Kidney epithelial cell (primary cell): Measurements from ENCODE around the gene RNF123. TPM values are rescaled to one million over a fixed set of nuclear protein-coding genes. Genes with fewer than 3 reads are reported as not detected.

Experiments
- DNase-seq: peaks from one replicate; pipeline ENCODE4 v3.0.0-alpha.2; 2010; ENCODE audit warnings: low read depth
- H3K27me3 ChIP-seq: 2 replicates; pipeline ENCODE4 v1.6.0; 2011; ENCODE audit warnings: low read length; ENCODE audit not compliant: control insufficient read depth, insufficient read depth
- H3K36me3 ChIP-seq: 2 replicates; pipeline ENCODE4 v1.5.1; 2011; ENCODE audit warnings: low read length; ENCODE audit not compliant: control insufficient read depth, insufficient read depth
- H3K4me3 ChIP-seq: 2 replicates; pipeline ENCODE4 v1.5.1; 2011; ENCODE audit warnings: low read depth, mild to moderate bottlenecking, control low read depth, low read length
- total RNA-seq: library from RNA; depleted of rRNA; stranded (reverse); fragments of >200 nt; gene quantifications from 2 replicates; pipeline ENCODE4 v1.2.3, GENCODE V29; 2015
- TF ChIP-seq, protein P1 (sequence below): IDR thresholded peaks from 2 replicates; pipeline ENCODE4 v1.5.1; 2011; ENCODE audit warnings: mild to moderate bottlenecking, moderate library complexity, low read length, control low read depth, inconsistent platforms; ENCODE audit not compliant: insufficient read depth, poor library complexity, severe bottlenecking

RNF123 gene
- 30.0 and 30.8 TPM in 2 replicates for total RNA-seq

DNA sequence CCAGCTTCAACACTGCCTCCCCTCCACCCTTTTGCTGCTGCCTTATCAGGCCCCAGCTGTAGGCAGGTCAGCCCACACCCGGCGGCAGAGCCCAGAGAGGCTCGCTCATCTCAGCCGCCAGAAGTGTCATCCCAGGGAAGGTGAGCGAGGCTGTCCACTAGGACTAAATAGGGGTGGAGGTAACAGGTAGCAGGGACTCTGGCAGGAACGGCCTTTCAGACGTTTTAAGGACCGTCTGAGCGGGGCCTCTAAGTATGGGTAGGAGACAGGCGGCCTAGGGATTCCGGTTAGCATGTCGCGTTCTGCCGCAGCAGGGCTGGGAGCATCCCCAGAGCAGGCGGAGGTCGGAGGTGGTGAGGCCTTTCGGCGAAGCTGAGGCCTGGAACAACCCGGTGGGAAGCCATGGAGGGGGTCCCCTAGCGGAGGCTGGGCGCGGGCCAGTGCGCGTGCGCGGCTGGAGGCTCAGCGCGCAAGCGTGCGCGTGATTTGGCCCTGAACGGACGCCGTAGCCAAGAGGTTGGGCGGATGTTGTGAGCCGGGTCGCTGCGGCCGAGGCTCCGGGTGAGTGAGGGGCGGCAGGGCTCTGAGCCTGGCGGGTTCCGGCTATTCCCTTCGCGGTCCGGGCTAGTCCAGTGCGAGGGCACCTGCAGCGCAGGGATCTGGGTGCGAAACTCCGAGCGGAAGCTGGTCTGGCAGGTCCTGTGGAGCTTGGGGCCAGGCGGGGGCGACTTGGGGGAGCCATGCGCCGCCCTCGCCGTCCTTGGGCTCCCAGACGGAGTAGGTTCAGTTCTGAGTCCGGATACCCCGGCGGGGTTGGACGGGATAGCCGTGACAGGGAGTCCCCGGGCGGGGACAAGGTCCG is at the start of gene RNF123, which contains the start of gene MST1:
Gene RNF123, plus strand, starts transcription at position 512 of the 862 bp plus-strand sequence. CDS start 1,609 bp downstream, outside the sequence.
Gene MST1, minus strand, starts transcription at position 429 of the 862 bp plus-strand sequence. CDS start 783 bp downstream, outside the sequence.
- DNase-seq: peak; percentile 45
- Histone ChIP-seq H3K27me3 (peaks cover 2% of the 10 kb centered on the region), H3K4me3 (peak within 1 kb of the TSS; percentile 88), H3K36me3 (peaks cover under 1% of the 10 kb centered on the region)
- TF ChIP-seq, protein P1, sequence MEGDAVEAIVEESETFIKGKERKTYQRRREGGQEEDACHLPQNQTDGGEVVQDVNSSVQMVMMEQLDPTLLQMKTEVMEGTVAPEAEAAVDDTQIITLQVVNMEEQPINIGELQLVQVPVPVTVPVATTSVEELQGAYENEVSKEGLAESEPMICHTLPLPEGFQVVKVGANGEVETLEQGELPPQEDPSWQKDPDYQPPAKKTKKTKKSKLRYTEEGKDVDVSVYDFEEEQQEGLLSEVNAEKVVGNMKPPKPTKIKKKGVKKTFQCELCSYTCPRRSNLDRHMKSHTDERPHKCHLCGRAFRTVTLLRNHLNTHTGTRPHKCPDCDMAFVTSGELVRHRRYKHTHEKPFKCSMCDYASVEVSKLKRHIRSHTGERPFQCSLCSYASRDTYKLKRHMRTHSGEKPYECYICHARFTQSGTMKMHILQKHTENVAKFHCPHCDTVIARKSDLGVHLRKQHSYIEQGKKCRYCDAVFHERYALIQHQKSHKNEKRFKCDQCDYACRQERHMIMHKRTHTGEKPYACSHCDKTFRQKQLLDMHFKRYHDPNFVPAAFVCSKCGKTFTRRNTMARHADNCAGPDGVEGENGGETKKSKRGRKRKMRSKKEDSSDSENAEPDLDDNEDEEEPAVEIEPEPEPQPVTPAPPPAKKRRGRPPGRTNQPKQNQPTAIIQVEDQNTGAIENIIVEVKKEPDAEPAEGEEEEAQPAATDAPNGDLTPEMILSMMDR: peak; percentile 45

DNA sequence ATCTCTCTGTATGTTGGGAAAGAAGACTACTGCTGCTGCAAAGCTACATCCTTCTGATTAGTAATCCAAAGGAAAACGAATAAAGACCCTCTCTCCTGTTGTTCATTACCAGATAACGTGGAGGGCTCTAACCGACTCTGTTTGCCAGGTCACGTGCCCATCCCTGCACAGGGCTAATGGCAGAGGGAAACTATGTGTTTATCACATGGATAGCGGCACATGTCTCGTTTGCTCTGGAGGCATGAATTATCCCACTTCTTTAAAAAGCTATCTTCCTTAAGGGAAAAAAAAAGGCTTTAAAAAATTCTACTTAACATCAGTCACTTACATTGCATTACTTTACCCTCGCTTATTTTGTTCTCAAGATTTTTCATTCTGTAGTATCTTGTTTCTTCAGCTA is 48.1 kb upstream of the RNF123 start:
- no peaks in the 10 kb centered on the region for H3K36me3 ChIP-seq
- DNase-seq: no peak
- TF ChIP-seq, protein P1: no peak
- H3K27me3 ChIP-seq: no peaks in the 10 kb centered on the region
- no peak overlapping the region for H3K4me3 ChIP-seq

DNA sequence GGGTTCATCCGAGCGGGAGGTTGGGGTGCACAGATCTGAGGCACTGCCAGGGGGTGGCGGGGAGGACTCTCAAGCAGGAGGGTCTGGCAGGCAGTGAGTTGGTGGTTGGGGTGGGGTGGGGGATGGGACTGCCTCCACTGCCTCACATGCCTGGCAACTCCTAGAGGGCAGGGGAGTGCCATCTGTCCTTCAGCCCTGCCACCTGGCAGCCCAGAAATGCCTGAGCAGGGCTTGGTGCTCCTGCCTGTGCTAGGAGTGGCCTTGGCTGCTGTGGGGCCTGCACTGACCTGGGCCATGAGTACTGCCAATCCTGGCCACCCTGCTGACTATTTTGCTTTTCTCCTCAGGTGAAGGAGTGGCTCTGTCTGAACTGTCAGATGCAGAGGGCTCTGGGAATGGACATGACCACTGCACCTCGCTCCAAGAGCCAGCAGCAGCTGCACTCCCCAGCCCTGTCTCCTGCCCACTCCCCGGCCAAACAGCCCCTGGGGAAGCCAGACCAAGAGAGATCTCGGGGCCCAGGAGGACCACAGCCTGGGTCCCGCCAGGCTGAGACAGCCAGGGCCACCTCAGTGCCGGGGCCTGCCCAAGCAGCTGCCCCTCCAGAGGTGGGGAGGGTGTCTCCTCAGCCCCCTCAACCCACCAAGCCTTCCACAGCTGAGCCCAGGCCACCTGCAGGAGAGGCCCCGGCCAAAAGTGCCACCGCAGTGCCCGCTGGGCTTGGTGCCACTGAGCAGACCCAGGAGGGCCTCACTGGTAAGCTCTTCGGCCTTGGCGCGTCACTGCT is 47.2 kb upstream of the RNF123 start:
- no peaks in the 10 kb centered on the region for H3K36me3 ChIP-seq
- no peaks in the 10 kb centered on the region for H3K27me3 ChIP-seq
- H3K4me3 ChIP-seq: no peak overlapping the region
- TF ChIP-seq, protein P1: no peak
- no peak for DNase-seq

DNA sequence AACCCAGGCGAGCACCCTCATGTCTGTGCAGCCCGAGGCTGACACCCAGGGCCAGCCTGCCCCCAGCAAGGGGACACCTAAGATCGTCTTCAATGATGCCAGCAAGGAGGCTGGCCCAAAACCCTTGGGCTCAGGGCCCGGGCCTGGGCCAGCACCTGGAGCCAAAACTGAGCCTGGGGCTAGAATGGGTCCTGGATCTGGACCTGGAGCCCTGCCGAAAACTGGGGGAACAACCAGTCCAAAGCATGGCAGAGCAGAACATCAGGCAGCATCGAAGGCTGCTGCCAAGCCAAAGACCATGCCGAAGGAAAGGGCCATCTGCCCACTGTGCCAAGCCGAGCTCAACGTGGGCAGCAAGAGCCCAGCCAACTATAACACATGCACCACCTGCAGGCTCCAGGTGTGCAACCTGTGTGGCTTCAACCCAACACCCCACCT is 46.6 kb upstream of the RNF123 start:
- Histone ChIP-seq H3K27me3 (no peaks in the 10 kb centered on the region), H3K4me3 (no peak overlapping the region), H3K36me3 (no peaks in the 10 kb centered on the region)
- no peak for DNase-seq
- TF ChIP-seq, protein P1: no peak

DNA sequence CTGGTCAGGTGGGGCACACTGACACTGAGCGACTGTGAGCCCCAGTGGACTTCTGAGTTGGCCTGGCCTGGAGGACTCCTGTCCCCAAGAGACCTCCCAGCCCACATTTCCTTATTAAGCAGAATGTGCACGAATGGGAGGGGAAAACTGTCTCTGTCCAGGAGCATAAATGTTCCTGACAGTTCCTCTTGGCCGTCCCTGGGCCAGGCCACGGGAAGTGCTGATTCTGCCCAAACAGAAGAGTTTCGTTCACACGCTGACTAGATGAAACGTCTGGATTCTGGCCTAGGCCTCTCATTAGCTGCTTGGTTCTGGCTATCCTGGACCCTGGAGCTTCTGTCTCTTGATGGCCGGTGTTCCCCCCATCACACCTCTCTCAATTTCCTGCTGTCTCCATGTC is 44.7 kb upstream of the RNF123 start:
- DNase-seq: no peak
- no peak overlapping the region for H3K4me3 ChIP-seq
- no peaks in the 10 kb centered on the region for H3K36me3 ChIP-seq
- TF ChIP-seq, protein P1: no peak
- no peaks in the 10 kb centered on the region for H3K27me3 ChIP-seq
